CD4-positive, alpha-beta T cell treated with Interleukin-21 for 1 hour (primary cell): ENCODE measurements around the gene PCIF1.
A peak's percentile ranks its signal among the peaks of the same experiment; 100 is the strongest.
"Not testable (repeated sequence)": the region's sequence is repeated elsewhere in the genome, so short reads cannot be mapped to it uniquely, and the experiment has no call there.

Source experiments
- DNase-seq: peaks from one replicate; pipeline ENCODE4 v3.0.0-alpha.2; 2020

PCIF1 gene

DNA sequence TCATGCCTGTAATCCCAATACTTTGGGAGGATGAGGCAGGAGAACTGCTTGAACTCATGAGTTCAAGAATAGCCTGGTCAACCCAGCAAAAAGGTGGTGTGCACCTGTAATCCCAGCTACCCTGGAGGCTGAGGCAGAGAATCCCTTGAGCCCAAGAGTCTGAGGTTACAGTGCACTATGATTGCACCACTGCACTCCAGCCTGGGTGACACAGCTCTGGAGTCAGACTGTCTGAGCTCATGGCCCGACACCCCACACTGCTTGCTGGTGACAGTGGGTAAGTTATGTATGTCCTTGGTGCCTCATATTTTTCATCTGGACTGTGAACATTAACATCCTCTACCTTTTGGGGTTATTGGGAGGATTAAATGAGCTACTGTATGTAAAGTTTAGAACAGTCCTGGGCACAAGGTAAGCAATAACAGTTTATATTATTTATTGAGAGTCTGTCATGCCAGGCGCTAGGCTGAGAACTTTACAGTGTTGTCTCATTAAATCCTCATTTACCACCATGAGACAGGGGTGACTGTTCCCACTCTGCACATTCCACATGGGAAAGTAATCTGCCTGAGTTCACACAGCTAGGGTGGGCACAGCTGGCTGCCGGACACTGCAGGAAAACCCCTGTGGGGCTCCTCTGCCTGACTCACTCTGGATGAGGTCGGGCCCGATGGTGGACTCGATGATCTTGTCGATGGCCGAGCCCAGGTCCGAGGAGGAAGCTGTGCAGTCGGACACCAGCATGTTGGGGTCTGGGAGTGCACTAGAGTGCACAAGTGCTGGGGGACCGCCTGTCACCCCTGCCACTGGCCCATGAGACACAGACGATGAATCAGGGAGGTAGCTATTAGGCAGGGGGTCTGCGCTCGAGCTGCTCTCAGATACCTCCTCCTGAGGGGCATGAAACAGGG, 34.6 kb downstream of the PCIF1 start:
- no peak for DNase-seq

DNA sequence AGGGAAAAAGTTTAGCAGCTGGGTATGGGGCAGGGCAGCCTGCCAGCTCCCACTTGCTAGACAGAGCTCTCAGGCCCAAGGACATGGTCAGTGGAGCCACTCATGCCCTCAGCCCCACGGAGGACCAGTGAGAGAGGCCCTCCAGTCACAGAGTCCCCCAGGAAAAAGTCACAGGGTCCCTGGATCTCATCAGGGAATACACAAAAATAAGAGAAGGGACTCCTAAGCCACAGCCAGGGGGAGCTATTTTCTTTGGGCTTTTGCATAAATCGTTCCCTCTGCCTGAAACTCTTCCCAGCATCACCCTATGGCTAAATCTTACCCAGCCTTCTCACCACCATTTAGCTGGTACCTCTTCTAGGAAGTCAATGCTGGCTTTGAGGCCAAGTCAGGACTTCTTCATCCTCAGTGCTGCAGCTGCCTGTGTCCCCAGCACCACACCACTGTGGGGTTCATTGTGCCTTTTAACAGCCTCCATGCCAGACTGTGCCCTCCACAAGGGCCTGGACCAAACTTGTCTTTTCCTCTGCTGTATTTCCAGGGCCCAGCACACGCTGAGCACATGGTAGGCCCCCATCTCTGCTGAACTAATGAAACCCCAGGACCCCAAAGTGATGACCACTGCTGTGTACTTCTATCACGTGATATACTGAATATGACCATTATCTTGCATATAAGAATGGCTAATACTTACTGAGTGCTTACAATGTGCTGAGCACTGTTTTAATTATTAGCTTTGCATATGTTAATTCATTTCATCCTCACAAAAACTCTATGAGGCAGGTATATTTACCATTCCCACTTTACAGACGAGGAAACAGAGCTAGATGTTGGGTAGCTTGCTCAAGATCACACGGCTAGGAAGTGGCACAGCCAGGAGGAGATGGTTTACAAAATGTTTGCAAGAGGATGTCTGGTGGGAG, 35.5 kb downstream of the PCIF1 start:
- peak; percentile 44 for DNase-seq

GRCh38 chr20:45970646-45971424, 36.4 kb downstream of the PCIF1 start:
- peak; percentile 20 for DNase-seq

GRCh38 chr20:45971425-45971674, 36.9 kb downstream of the PCIF1 start:
- DNase-seq, result no peak

DNA sequence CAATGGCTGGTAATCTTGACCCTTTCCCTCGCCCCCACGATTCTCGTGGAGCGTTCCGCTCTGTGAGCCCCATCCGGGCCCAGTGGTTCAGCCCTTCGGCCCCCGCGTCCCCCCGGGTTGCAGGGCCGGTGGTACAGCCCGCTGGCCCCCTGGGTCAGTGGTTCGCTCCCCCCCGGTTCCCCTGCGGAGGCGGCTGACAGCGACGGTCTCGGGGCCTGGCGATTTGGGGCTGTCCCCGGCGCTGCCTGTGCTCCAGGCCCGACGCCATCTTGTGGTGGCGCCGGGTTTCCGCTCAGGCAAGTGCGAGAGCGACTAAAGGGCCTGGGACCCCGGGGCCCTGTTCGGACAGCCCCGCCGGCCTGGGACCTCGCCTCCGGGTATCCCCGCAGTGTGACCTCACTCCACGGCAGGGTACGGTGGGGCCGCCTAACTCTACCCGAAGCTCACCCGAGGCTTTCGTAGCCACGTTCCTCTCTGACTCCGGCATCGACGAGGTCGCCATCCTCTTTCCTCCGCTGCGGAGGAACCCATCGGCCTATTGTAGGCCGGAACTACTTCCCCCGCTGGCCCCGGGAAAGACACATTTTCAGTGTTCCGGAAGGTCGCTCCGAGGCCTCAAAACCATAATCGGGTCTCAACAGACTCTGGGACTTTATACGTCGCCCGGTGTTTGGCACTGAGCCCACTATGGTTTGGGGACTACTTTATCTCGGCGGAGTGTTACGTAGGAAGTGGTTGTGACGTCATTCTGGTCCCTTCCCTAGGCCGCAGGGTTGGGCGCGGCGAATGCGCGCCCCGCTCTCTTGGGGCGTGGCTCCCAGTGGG, 37.4 kb downstream of the PCIF1 start, which contains the start of gene ZNF335:
Gene ZNF335, minus strand, starts transcription at position 529 of the 825 bp plus-strand sequence. CDS start 793 bp downstream, outside the sequence.
- peak; percentile 96 for DNase-seq

DNA sequence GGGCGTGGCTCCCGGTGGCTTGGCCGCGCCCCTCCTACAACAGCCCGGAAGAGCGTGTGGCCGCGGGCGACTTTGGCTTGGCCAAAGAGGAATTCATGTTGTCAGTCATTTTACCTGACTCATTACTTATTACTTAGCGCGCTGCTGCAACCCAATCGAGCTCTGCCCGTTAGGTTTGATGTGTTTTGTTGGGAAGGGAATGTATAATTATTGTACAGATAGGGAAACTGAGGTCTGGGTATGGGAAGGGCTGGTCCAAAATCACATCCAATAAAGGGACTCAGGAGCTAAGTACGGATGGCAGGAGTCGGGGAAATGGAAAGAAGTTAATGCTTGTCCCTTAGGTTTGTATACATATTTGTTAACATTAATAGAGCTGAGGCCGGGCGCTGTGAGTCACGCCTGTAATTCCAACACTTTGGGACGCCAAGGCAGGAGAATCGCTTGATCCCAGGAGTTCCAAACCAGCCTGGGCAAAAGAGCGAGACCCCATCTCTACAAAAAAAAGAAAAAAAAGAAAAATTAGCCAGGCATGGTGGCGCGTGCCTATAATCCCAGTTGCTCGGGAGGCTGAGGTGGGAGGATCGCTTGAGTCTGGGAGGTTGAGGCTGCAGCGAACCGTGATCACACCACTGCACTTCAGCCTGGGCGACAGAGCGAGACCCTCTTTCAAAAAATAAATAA, 38.2 kb downstream of the PCIF1 start:
- DNase-seq, result no peak

DNA sequence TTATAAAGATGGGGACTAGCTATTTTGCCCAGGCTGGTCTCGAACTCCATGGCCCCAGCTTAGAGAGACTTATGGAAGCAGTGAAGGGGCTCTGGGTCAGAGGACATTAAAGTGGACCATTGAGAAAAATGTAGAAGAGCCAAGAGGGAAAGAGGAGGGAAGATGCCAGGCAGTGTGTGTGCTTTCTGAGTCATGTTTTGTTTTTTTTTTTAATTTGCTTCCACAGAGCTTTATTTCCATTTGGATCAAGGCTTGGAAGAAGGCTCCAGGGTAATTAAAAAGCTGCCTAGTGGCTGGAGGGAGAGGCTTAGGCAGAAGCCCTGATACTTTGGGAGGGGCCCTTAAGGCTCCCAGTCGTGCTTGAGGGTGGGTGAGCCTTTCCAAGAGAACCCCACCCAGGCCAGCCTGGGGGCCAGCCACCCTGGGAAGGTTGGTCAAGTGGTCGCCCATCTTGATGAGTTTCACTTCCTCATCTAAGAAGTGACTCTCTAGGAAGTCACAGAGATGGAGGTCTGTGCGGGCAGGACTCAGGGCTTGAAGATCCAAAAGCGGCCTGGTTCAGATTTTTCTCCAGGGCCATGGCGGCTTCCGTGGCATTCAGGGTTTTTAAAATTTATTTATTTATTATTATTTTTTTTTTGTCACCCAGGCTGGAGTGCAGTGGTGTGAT, 40.5 kb downstream of the PCIF1 start:
- no peak for DNase-seq

DNA sequence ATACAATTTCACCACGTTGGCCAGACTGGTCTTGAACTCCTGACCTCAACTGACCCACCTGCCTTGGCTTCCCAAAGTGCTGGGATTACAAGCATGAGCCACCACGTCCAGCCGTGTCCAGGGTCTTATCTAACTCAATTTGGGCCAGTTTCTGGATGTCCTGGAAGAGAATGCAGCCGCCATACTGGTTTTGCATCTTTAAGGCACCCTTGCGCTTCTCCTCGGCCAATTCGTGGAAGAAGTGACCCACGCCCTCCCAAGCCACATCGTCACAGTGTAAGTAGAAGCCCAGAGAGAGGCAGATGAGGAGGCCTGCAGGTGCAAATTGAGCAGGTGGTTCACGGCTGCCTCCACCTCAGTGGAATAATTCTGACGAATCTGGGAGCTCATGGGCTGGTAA, 41.2 kb downstream of the PCIF1 start:
- DNase-seq, result no peak

GRCh38 chr20:45976086-45976485, 41.6 kb downstream of the PCIF1 start:
- DNase-seq, result no peak

DNA sequence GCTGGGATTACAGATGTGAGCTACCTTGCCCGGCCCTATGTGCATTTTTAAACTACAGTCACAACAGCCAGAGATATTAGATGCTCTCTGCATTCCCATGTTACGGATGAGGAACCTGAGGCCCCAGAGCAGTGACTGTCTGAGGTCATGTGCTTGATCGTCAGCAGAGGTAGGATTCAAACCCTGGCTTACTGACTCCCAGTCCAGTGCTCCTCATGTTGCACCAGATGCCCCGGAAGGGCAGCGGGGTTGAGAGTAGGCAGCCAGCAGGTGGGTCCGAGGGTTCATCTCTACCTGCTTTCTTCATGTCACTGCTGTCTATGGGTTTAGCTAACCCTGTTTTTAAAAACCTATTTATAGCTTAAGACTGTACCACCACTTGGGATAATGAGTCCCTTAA, 46.8 kb downstream of the PCIF1 start:
- no peak for DNase-seq

GRCh38 chr20:45983279-45983743, 48.8 kb downstream of the PCIF1 start:
- no peak for DNase-seq

GRCh38 chr20:45985573-45985972, 51.1 kb downstream of the PCIF1 start:
- no peak for DNase-seq

GRCh38 chr20:45987108-45987780, 52.8 kb downstream of the PCIF1 start:
- DNase-seq, result peak; percentile 77

DNA sequence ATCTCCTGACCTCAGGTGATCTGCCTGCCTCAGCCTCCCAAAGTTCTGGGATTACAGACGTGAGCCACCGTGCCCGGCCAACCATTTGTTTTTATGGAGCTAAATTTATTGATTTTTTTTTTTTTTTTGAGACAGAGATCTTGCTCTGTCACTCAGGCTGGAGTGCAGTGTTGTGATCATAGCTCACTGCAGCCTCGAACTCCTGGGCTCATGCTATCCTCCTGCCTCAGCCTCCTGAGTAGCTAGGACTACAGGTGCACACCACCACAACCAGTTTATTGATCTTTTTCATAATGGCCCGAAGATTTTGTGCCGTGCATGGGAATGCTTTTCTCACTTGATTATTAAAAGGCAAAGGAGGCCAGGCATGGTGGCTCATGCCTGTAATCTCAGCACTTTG, 54.3 kb downstream of the PCIF1 start:
- DNase-seq, result not testable (repeated sequence)

DNA sequence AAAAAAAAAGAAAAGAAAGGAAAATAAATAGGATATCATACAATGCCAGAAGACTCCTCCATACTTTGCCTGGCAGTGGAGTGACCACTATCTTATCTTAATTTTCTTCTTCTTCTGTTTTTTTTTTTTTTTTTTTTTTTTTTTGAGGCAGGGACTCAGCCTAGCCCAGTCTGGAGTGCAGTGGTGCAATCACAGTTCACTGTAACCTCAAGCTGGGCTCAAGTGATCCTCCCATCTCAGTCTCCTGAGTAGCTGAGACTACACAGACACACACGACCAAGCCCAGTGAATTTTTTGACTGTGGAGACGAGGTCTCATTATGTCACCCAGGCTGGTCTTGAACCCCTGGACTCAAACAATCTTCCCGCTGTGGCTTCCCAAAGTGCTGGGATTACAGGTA, 57.1 kb downstream of the PCIF1 start:
- DNase-seq, result no peak

DNA sequence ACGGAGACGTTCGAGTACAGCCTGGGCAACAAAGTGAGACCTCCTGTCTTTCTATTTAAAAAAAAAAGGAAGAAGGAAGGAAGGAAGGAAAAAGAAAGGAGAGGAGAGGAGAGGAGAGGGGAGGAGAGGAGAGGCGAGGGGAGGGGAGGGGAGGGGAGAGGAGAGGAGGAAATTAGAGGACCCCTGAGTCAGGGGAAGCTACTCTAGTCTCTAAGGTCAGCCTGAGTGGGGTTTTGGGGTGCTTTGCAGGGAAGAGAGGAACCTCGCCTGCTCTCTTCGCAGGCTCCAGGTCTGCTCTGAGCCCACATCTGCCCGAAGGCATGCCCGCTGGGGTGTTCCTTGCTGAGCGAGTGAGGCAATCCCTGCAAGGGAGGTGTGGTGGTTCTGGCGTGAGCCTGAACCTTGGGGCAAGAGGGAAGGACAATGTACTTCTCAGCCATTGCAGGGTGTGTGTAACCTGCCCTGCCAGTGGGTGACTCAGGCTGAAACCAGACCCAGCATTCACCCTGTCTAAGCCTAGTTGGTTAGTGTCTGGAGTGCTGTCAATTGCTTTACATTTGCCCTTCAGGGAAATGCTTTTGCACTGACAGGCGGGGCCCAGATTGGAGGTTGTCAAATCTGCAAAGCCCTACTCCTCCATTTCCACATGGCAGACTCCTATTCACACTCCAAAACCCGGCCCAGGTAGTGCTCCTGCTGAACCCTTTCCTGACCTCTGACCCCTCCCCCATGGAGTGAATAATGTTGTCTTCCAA, 58.9 kb downstream of the PCIF1 start:
- DNase-seq, result no peak

GRCh38 chr20:45994761-45995493, 60.4 kb downstream of the PCIF1 start:
- DNase-seq, result no peak

DNA sequence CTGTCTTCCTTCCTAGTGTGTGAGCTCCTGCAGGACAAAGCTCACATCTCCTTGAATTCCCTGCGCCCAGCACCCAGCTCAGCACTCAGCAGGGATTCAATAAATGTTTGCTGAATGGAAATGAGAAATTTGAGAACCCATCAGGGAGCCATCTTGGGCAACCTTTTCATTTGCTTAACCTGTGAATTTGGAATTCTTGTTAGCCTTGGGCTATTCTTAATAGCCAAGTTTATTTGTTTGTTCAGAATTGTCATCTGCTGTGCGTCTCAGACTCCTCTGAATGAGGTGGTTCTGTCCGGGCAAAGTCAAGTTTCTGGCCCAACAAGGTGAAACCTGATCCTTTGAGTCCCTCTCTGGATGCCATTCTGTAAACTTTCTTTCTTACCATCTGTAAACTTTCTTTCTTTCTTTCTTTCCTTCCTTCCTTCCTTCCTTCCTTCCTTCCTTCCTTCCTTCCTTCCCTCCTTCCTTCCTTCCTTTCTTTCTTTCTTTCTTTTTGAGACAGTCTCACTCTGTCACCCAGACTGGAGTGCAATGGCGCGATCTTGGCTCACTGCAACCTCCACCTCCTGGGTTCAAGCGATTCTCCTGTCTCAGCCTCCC, 61.1 kb downstream of the PCIF1 start:
- not testable (repeated sequence) for DNase-seq
